EL (cell line): ENCODE results near the gene IMPACT.

Source experiments
- DNase-seq: peaks from one replicate; pipeline ENCODE4 v3.0.0-alpha.2; 2016

The IMPACT gene

GRCh38 chr18:24426398-24427294 is at the start of gene IMPACT:
Gene IMPACT, plus strand, starts transcription at chr18:24426670. Its CDS starts 87 bp downstream, at chr18:24426757.
- DNase-seq: peak; percentile 86

- no peak for DNase-seq
Measured at GRCh38 chr18:24378598-24378997, 47.9 kb upstream of the IMPACT start.

- DNase-seq: no peak
Measured at GRCh38 chr18:24380163-24380747, 46.2 kb upstream of the IMPACT start.

GRCh38 chr18:24381126-24381525 is 45.3 kb upstream of the IMPACT start:
- no peak for DNase-seq

GRCh38 chr18:24386681-24387080 is 39.8 kb upstream of the IMPACT start:
- DNase-seq: no peak

- no peak for DNase-seq
Measured at GRCh38 chr18:24388957-24389356, 37.5 kb upstream of the IMPACT start.

- no peak for DNase-seq
Measured at GRCh38 chr18:24395049-24395795, 31.2 kb upstream of the IMPACT start.

GRCh38 chr18:24396082-24396633 is 30.3 kb upstream of the IMPACT start:
- DNase-seq: no peak

- DNase-seq: peak; percentile 62
Measured at GRCh38 chr18:24397131-24397693, 29.3 kb upstream of the IMPACT start.

- peak; percentile 93 for DNase-seq
Measured at GRCh38 chr18:24397694-24398368, 28.6 kb upstream of the IMPACT start, which contains the start of gene OSBPL1A. Gene OSBPL1A, minus strand, starts transcription at chr18:24397824. Its CDS starts 20,291 bp downstream, at chr18:24377533.

GRCh38 chr18:24398540-24398939 is 27.9 kb upstream of the IMPACT start:
- DNase-seq: peak; percentile 70

- no peak for DNase-seq
Measured at GRCh38 chr18:24400587-24400986, 25.9 kb upstream of the IMPACT start.

- DNase-seq: no peak
Measured at GRCh38 chr18:24402209-24402785, 24.2 kb upstream of the IMPACT start.

GRCh38 chr18:24403076-24403475 is 23.4 kb upstream of the IMPACT start:
- no peak for DNase-seq

- DNase-seq: no peak
Measured at GRCh38 chr18:24404591-24404990, 21.9 kb upstream of the IMPACT start.

- no peak for DNase-seq
Measured at GRCh38 chr18:24408496-24408895, 18.0 kb upstream of the IMPACT start.

GRCh38 chr18:24413148-24413547 is 13.3 kb upstream of the IMPACT start:
- peak; percentile 21 for DNase-seq

GRCh38 chr18:24414349-24415003 is 12.0 kb upstream of the IMPACT start:
- no peak for DNase-seq

GRCh38 chr18:24417480-24417879 is 9.0 kb upstream of the IMPACT start:
- no peak for DNase-seq

- DNase-seq: no peak
Measured at GRCh38 chr18:24420551-24420950, 5.9 kb upstream of the IMPACT start.

- DNase-seq: no peak
Measured at GRCh38 chr18:24421831-24422230, 4.6 kb upstream of the IMPACT start.
